Stimulated activated CD4-positive, alpha-beta T cell treated with anti-CD3 and anti-CD28 coated beads, Interleukin-4, amount 100 ng/mL, for 48 hours (primary cell): Measurements from ENCODE around the gene RNF121.

Experiments used
- DNase-seq, 2 donors: peaks; one replicate each; pipeline ENCODE4 v3.0.0-alpha.2; 2020; ENCODE audit warnings: low read depth in 2 of 2

Gene RNF121

GRCh38 chr11:72005347-72006260, 76.8 kb downstream of the RNF121 start:
- DNase-seq: no peak

GRCh38 chr11:72006309-72007088, 77.7 kb downstream of the RNF121 start:
- no peak for DNase-seq

DNA sequence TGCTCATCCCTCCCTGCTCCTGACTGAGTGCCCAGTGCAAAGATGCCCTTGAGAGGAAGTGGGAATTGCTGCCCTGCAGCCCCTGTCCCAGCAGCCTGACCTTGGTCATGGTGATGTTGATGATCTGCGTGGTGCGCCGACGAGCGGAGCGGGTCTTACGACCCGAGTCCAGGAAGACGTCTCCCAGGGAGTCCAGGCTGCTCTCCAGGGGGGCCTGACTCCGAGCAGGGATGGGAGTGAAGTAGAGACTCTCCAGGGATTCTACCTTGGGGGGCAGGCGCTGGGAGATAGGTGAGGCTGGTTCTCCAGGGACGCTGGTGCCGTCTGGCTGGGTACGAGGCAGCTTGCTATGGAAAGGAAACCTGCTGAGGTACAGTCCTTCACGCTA, 78.2 kb downstream of the RNF121 start:
- DNase-seq: no peak

DNA sequence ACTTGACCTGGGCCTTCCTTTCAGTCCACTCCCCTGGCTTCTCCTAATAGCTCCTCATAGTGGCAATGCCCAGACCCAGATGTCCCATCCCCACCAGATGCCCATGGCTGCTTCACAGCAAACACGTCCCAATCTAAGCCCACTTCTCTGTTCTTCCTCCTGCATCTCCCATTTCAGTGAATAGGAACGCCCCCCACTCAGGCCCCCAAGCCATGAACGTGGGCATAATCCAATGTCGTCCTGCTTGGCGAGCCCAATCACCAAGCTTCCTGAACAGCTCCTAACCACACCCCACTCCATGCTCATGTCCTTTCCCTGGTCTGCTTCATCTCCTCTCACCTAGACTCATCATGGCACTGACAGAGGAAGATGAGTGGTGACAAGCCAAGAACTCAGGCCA, 78.7 kb downstream of the RNF121 start:
- no peak for DNase-seq

DNA sequence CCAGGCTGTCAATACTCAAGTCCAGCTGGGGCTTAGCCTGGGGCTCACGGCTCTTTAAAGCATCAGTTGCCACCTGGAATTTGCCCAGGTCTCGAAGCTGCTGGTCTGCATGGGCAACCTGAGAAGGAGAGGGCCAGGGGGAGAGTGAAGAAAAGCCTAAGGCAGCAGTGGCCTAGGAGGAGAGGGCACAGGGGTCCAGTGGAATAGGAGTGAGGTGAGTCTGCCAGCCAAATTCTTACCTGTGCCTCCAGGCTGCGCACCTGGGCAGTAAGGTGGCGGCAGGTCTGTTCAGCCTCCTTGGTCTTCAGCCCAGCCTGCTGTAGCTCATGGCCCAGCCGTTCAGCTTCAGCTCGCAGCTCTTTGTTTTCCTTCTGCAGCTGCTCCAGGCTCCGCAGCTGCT, 79.9 kb downstream of the RNF121 start:
- no peak for DNase-seq

- DNase-seq: no peak
Measured at GRCh38 chr11:72009156-72009555, 80.3 kb downstream of the RNF121 start.

DNA sequence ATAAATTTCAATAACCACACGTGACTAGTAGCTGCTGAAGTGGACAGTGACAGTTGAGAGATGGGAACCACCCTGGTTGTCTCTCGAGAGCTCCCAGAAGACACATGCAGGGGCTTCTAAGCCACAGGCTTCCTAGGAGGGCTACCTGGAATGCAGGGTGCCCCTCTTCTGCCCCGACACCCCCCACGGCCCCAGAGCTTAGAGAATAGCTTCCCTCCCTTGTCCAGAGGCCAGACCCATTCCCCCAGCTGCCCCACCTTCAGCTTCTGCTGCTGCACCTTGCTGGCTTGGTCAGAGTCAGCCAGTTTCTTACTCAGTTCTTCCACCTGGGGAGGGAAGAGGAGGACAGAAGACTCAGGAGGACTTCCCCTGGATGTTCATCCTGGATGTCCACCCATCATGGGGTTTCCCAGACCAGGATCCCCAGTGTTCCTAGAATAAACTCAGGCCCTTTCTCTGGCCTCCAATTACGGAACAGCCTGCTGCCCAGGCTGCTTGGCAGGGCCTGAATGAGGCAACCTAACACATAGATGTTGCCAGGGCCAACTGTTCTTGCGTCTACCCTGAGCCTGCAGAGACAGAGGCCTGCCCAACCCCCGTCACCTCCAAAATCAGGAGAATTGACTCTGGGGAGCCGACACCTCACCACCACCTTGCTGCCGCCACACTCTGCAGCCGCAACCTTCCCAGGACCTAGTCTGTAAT, 81.8 kb downstream of the RNF121 start:
- DNase-seq: no peak

GRCh38 chr11:72012091-72012630, 83.3 kb downstream of the RNF121 start:
- DNase-seq: no peak

- no peak for DNase-seq
Measured at GRCh38 chr11:72012897-72013721, 84.3 kb downstream of the RNF121 start.

DNA sequence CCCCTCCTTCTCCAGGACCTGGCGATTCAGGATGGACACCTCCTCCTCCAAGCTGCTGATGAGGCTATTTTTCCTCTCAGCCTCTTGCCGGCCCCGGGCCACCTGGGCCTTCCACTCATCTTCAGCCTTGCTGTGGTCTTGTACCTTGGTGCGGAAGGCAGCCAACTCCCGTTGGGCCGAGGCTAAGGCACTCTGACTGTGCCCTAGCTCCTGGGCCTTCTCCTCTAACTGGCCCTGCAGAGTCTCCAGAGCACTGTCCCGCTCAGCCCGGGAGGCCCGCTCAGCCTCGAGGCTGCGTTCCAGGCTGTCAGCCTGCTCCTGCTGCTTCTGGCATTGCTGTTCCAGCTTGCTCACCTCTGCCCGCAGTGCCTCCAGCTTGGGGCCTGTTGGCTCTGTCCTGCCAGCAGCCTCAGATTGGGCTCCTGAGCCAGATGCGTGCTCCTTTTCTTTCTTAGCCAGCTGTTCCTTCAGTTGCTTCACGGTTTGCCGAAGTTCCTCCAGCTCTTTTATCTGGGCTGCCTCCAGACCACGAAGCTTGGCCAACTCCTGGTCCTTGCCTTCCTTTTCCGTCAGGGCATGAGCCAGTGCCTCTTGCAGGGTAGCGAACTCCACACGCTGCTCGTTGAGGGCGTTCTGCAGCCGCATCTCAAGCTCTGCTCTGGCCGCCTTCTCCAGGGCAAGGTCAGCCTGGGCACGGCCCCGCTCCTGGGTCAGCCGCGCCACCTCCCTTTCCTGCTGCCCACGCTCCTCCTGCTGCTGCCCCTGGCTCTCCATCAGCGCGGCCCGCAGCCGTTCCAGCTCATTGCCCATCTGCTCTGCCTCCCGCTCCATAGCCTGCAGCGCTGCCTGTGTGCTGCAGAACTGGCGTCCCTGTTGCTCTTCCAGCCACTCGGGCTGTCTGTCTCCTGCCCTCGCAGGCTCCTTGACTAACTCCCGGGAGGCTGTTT, 85.2 kb downstream of the RNF121 start:
- no peak for DNase-seq

GRCh38 chr11:72014761-72015320, 86.0 kb downstream of the RNF121 start:
- no peak for DNase-seq

DNA sequence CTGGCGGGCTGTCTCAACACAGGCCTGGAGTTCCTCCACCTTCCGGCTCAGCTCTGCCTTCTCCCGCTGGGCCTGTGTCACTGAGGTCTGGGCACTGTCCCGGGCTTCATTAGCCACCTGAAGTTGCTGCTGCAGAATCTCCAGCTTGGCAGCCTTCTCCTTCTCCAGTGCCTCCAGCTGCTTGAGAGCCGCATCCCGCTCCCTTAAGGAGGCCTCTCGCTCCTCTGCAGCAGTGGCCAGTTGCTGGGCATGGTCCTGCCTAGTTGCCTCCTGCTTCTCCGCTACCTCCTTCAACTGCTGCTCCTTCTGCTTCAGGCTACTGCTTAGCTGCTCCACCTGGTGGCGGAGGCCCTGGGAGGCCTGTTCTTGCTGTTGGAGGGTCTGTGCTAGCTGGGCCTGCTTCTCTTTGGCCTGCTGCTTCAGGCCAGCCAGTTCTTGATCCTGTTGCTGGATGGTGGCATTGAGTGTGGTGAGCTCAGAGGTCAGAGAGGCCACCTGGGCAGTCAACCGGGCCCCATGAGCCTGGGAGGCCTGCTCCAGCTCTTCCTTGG, 86.7 kb downstream of the RNF121 start:
- no peak for DNase-seq

DNA sequence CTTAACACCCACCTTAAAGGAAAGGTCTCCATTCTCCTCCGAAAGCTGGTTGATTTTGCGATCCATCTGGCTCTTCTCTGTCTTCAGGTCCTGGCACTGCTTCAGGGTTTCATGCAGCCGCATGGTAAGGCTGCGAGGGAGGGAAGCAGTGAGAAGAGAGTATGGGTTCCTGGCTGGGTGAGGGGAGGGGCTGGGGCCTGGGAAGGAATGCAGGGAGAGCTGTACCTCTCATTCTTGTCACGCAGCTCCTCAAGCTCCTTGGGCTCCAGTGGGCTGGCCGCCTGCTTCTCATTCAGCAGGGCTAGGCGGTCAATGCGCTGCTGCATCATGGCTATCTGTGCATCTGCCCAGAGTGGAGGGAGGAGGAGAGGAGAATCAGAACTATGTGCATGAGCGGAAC, 89.3 kb downstream of the RNF121 start:
- no peak for DNase-seq

- no peak for DNase-seq
Measured at GRCh38 chr11:72023335-72023734, 94.5 kb downstream of the RNF121 start.

GRCh38 chr11:72024069-72024754, 95.4 kb downstream of the RNF121 start:
- no peak for DNase-seq

DNA sequence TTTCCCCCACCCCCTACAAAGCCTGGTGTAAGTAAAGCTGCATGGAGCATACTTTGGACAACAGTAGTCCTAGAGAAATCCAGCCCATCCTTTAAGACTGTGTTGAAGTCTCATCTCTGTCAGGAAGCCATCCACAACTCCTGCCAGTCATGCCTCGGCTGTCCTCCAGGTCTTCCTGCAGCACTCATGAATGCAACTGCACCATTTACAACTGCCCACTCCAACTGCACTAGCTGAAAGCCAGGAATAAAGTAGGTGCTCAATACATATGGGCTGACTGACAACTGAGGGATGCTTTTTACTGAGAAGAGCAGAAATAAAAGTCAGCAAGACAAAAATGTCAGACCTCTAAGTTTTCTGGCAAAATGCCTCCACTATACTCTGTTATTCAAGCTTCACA, 97.2 kb downstream of the RNF121 start:
- no peak for DNase-seq

- no peak for DNase-seq
Measured at GRCh38 chr11:72030472-72031045, 101.7 kb downstream of the RNF121 start.

DNA sequence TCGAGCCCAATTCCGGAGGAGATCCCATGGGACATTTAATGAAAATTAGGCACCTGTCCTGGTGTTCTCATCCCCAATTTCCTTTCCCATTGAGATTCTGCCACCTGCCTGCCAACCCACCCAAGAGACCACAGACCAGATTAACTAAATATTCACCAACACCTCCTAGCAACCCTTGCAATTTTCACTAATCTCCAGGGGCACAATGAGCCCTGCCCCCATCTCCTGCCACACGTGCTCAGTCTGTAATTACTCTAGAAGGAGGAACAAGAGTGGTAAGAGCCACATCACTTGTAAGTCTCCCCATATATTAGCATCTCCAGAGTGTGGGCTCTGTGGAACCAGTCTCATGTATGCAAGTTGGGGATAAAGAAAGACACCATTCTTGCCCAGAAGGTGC, 107.8 kb downstream of the RNF121 start:
- DNase-seq: no peak
